ENCODE data around the gene ETV7.

ETV7 gene

DNA sequence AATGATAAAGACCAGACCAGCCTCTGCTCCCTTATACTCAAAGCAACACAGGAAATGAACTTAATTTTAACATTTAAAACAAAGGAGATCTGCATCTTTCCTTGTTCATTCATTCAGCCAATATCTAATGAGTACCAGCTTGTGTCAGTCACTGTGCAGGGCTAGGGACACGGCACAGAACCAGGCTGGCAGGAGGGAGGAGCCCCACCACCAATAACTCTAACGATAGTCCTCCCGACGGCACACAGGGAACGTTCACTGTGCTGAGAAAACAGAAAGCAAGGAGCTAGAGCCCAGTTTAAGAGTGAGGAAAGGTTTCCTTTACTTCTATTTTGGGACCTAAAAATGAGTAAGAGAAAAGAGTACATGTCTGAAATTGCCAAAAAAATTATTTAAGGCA lies 9.9 kb downstream of the ETV7 start:
- DNase-seq (ENCODE audit: extremely low read depth, insufficient read length): no peak
- Histone ChIP-seq H3K27me3 (replicated peaks; ENCODE audit: control insufficient read depth, insufficient read depth, low read length) (no peaks in the 10 kb centered on the region), H3K36me3 (ENCODE audit: control insufficient read depth, insufficient read depth, low read length) (no peaks in the 10 kb centered on the region), H3K4me3 (replicated peaks; ENCODE audit: low read depth, low read length) (no peak overlapping the region)
- TF ChIP-seq, protein P1, sequence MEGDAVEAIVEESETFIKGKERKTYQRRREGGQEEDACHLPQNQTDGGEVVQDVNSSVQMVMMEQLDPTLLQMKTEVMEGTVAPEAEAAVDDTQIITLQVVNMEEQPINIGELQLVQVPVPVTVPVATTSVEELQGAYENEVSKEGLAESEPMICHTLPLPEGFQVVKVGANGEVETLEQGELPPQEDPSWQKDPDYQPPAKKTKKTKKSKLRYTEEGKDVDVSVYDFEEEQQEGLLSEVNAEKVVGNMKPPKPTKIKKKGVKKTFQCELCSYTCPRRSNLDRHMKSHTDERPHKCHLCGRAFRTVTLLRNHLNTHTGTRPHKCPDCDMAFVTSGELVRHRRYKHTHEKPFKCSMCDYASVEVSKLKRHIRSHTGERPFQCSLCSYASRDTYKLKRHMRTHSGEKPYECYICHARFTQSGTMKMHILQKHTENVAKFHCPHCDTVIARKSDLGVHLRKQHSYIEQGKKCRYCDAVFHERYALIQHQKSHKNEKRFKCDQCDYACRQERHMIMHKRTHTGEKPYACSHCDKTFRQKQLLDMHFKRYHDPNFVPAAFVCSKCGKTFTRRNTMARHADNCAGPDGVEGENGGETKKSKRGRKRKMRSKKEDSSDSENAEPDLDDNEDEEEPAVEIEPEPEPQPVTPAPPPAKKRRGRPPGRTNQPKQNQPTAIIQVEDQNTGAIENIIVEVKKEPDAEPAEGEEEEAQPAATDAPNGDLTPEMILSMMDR (IDR thresholded peaks at IDR 0.05; ENCODE audit: insufficient read depth, low read length, poor library complexity, severe bottlenecking): no peak

DNA sequence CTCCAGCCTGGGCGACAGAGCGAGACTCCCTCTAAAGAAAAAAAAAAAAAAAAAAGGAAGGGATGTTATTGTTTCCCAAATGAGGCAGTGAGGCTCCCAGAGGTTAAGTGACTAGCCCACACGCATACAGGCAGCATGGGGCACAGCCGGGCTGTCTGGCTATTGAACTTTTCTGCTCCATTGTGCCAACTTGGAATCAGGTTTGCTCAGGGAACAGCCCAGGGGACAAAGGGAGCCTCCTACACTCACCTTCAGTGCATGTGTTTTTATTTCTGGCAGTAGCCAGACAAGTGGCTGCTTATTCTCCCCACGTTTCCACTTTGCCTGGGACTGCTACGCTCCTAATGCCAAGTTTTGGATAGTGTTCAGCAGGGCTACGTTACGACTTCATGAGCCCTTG lies 10.7 kb downstream of the ETV7 start:
- TF ChIP-seq, protein P1 (IDR thresholded peaks at IDR 0.05; ENCODE audit: insufficient read depth, low read length, poor library complexity, severe bottlenecking): no peak
- Histone ChIP-seq H3K36me3 (ENCODE audit: control insufficient read depth, insufficient read depth, low read length) (no peaks in the 10 kb centered on the region), H3K4me3 (replicated peaks; ENCODE audit: low read depth, low read length) (no peak overlapping the region), H3K27me3 (replicated peaks; ENCODE audit: control insufficient read depth, insufficient read depth, low read length) (no peaks in the 10 kb centered on the region)
- no peak for DNase-seq (ENCODE audit: extremely low read depth, insufficient read length)

DNA sequence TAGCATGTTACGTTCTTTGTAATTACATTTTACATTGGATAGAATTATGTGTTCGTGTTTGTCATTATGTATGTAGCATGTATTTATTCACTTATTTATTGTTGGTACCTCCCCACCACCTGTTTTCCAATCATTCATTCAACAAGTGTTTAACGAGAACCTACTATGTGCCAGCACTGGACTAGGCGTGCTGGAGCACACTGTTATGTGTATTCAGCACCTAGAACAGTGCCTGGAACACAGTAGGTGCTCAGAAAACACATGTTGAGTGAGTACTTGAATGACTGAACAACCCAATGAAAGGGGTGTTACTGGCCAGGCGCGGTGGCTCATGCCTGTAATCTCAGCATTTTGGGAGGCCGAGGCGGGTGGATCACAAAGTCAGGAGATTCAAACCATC lies 11.3 kb downstream of the ETV7 start:
- Histone ChIP-seq H3K27me3 (replicated peaks; ENCODE audit: control insufficient read depth, insufficient read depth, low read length) (no peaks in the 10 kb centered on the region), H3K4me3 (replicated peaks; ENCODE audit: low read depth, low read length) (no peak overlapping the region), H3K36me3 (ENCODE audit: control insufficient read depth, insufficient read depth, low read length) (no peaks in the 10 kb centered on the region)
- no peak for DNase-seq (ENCODE audit: extremely low read depth, insufficient read length)
- TF ChIP-seq, protein P1 (IDR thresholded peaks at IDR 0.05; ENCODE audit: insufficient read depth, low read length, poor library complexity, severe bottlenecking): no peak

DNA sequence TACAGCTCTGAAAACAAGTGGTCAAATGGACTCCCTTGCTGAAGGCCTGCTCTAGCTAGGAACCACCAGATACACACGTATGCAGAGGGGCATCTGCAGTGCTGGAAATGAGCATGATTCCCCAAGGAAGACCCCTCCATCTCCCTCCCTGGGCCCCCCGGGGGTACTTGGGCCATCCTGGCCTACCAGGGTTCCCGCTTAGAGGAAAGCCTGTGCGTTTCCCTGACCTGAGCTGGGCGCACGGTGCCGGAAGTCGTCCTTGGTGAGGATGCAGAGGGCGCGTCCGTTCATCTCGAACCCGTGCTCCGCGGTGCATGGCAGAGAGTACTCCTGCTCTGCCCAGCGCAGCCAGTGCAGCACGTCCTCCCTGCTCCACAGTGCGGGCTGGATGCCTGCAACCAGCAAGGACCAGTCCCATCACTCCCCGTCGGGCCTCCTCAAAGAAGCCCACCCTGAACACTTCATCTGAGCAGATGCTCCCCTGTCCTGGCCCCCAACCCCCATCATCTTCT lies 11.8 kb downstream of the ETV7 start:
- H3K27me3 ChIP-seq (replicated peaks; ENCODE audit: control insufficient read depth, insufficient read depth, low read length): no peaks in the 10 kb centered on the region
- no peak overlapping the region for H3K4me3 ChIP-seq (replicated peaks; ENCODE audit: low read depth, low read length)
- no peak for DNase-seq (ENCODE audit: extremely low read depth, insufficient read length)
- TF ChIP-seq, protein P1 (IDR thresholded peaks at IDR 0.05; ENCODE audit: insufficient read depth, low read length, poor library complexity, severe bottlenecking): no peak
- no peaks in the 10 kb centered on the region; the same call in 1 of the 2 replicates for H3K36me3 ChIP-seq (ENCODE audit: control insufficient read depth, insufficient read depth, low read length)

DNA sequence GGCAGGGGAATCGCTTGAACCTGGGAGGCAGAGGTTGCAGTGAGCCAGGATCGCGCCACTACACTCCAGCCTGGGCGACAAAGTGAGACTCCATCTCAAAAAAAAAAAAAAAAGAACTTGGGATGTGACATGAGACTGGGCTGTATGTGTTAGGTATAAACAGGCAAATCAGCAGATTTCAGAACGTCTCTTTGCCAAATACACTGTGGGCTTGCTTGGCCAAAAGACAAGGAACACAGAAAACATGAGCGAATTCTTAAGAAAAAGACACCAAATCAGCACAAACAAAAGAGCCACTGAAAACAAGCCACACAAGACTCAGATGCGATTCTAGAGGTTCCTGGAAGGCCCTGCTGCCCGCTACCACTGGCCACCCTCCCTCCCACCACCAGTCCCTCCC lies 12.5 kb downstream of the ETV7 start:
- no peaks in the 10 kb centered on the region for H3K27me3 ChIP-seq (replicated peaks; ENCODE audit: control insufficient read depth, insufficient read depth, low read length)
- TF ChIP-seq, protein P1 (IDR thresholded peaks at IDR 0.05; ENCODE audit: insufficient read depth, low read length, poor library complexity, severe bottlenecking): no peak
- no peaks in the 10 kb centered on the region; the same call in 1 of the 2 replicates for H3K36me3 ChIP-seq (ENCODE audit: control insufficient read depth, insufficient read depth, low read length)
- no peak for DNase-seq (ENCODE audit: extremely low read depth, insufficient read length)
- H3K4me3 ChIP-seq (replicated peaks; ENCODE audit: low read depth, low read length): no peak overlapping the region

DNA sequence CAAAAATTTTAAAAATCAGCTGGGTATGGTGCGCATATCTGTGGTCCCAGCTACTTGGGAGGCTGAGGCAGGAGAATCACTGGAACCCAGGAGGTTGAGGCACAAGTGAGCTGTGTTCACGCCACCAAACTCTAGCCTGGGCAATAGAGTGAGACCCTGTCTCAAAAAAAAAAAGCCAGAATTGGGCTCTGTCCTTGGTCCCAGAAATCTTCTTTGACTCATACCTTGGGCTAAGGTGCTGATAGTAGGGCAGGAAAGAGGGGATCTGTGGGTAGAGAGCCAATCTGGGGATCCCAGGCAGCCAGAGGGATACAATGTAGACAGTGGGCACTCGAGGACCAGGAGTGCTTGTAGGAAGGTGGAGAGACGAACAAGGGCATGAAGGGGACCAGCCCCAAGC lies 13.3 kb downstream of the ETV7 start:
- H3K4me3 ChIP-seq (replicated peaks; ENCODE audit: low read depth, low read length): no peak overlapping the region
- TF ChIP-seq, protein P1 (IDR thresholded peaks at IDR 0.05; ENCODE audit: insufficient read depth, low read length, poor library complexity, severe bottlenecking): no peak
- no peaks in the 10 kb centered on the region; the same call in 1 of the 2 replicates for H3K36me3 ChIP-seq (ENCODE audit: control insufficient read depth, insufficient read depth, low read length)
- H3K27me3 ChIP-seq (replicated peaks; ENCODE audit: control insufficient read depth, insufficient read depth, low read length): no peaks in the 10 kb centered on the region
- DNase-seq (ENCODE audit: extremely low read depth, insufficient read length): no peak

Measured in GM06990 (cell line).